ENCODE measurements around the gene SFTA2. TPM values are rescaled to one million over a fixed set of nuclear protein-coding genes. Genes with fewer than 3 reads are reported as not detected.

Gene SFTA2
- total RNA-seq, 1 experiment from 2014 or later, result not detected

DNA sequence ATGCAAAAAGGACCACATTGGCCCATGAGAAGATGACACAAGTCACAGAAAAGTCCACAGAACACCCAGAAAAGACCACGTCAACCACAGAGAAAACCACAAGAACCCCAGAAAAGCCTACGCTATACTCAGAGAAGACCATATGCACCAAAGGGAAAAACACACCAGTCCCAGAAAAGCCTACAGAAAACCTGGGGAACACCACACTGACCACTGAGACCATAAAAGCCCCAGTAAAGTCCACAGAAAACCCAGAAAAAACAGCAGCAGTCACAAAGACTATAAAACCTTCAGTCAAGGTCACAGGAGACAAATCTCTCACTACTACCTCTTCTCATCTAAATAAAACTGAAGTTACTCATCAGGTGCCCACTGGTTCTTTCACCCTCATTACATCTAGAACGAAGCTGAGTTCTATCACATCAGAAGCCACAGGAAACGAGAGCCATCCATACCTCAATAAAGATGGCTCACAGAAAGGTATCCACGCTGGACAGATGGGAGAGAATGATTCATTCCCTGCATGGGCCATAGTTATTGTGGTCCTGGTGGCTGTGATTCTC is 20.0 kb upstream of the SFTA2 start:
- no TSS peak for BruUV-seq (replicated peaks)
- CTCF ChIA-PET, result no interaction called here
- DNase-seq (ENCODE audit: low spot score), result no peak
- no peaks in the 10 kb centered on the region for H3K27me3 ChIP-seq (replicated peaks; ENCODE audit: insufficient read depth, low read depth, low read length, poor library complexity)
- no peaks in the 10 kb centered on the region for H3K9me3 ChIP-seq (ENCODE audit: low read depth, low read length, poor library complexity, severe bottlenecking)
- intact Hi-C loops (cut with micrococcal nuclease; ENCODE audit: unreplicated experiment), result no loop called here
- no peaks in the 10 kb centered on the region for H3K36me3 ChIP-seq (ENCODE audit: insufficient read depth, low read length, poor library complexity, severe bottlenecking)
- H3K27ac ChIP-seq (ENCODE audit: low read depth, low read length, poor library complexity, severe bottlenecking), result no peak overlapping the region
- H3K4me1 ChIP-seq (ENCODE audit: insufficient read depth, low read length, poor library complexity, severe bottlenecking), result peaks cover 30% of the 10 kb centered on the region
- no peak overlapping the region for H3K4me3 ChIP-seq (ENCODE audit: low read depth, low read length, poor library complexity, severe bottlenecking)
- POLR2A ChIA-PET (ENCODE audit: low non-redundant PET), result no interaction called here
- no peak for TF ChIP-seq EZH2 (IDR thresholded peaks at IDR 0.05; ENCODE audit: borderline replicate concordance, low read depth, low read length, poor library complexity, severe bottlenecking)

DNA sequence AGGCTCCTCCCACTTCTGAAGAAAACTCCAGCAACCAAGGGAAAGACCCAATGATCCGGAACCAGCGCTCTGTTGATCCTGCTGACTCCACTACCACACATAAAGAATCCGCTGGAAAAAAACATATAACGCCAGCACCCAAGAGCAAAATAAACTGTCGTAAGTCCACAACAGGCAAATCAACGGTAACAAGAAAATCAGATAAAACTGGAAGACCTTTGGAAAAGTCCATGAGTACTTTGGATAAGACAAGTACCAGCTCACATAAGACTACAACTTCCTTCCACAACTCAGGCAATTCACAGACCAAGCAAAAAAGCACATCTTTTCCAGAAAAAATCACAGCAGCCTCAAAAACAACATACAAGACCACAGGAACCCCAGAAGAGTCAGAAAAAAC is 16.8 kb upstream of the SFTA2 start:
- no peak for DNase-seq (ENCODE audit: low spot score)
- intact Hi-C loops (cut with micrococcal nuclease; ENCODE audit: unreplicated experiment), result no loop called here
- POLR2A ChIA-PET (ENCODE audit: low non-redundant PET), result no interaction called here

DNA sequence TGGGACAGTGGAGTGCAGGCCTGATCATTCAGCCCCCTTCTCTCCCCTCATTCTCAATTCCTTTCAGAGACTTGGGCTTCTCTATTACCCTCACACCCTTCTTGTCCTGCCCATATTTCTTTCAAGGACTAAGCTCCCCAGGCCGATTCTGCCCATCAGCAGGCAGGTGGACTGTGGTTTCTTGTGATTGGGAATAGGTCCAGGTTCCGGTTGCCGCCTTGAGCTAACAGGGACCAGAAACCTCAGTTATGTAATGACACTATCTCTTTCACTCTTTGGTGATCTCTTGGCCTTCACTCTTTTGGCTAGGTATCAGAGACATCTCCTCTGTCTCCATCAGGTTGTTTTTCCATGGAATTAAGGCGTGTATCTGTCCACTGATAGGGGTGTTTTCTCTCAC is 15.3 kb upstream of the SFTA2 start:
- no peak overlapping the region for H3K4me3 ChIP-seq (ENCODE audit: low read depth, low read length, poor library complexity, severe bottlenecking)
- POLR2A ChIA-PET (ENCODE audit: low non-redundant PET), result no interaction called here
- intact Hi-C loops (cut with micrococcal nuclease; ENCODE audit: unreplicated experiment), result no loop called here
- H3K9me3 ChIP-seq (ENCODE audit: low read depth, low read length, poor library complexity, severe bottlenecking), result no peaks in the 10 kb centered on the region
- CTCF ChIA-PET, result no interaction called here
- H3K36me3 ChIP-seq (ENCODE audit: insufficient read depth, low read length, poor library complexity, severe bottlenecking), result no peaks in the 10 kb centered on the region
- TF ChIP-seq, protein P1, sequence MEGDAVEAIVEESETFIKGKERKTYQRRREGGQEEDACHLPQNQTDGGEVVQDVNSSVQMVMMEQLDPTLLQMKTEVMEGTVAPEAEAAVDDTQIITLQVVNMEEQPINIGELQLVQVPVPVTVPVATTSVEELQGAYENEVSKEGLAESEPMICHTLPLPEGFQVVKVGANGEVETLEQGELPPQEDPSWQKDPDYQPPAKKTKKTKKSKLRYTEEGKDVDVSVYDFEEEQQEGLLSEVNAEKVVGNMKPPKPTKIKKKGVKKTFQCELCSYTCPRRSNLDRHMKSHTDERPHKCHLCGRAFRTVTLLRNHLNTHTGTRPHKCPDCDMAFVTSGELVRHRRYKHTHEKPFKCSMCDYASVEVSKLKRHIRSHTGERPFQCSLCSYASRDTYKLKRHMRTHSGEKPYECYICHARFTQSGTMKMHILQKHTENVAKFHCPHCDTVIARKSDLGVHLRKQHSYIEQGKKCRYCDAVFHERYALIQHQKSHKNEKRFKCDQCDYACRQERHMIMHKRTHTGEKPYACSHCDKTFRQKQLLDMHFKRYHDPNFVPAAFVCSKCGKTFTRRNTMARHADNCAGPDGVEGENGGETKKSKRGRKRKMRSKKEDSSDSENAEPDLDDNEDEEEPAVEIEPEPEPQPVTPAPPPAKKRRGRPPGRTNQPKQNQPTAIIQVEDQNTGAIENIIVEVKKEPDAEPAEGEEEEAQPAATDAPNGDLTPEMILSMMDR (conservative IDR thresholded peaks at IDR 0.05; ENCODE audit: low read depth, low read length), result no peak
- TF ChIP-seq EZH2 (IDR thresholded peaks at IDR 0.05; ENCODE audit: borderline replicate concordance, low read depth, low read length, poor library complexity, severe bottlenecking), result no peak
- no peak for DNase-seq (ENCODE audit: low spot score)
- H3K27me3 ChIP-seq (replicated peaks; ENCODE audit: insufficient read depth, low read depth, low read length, poor library complexity), result no peaks in the 10 kb centered on the region
- no peak overlapping the region for H3K27ac ChIP-seq (ENCODE audit: low read depth, low read length, poor library complexity, severe bottlenecking)
- H3K4me1 ChIP-seq (ENCODE audit: insufficient read depth, low read length, poor library complexity, severe bottlenecking), result peaks cover 10% of the 10 kb centered on the region
- no TSS peak for BruUV-seq (replicated peaks)

More for the DNA sequence above, 16.8 kb upstream of the SFTA2 start:
- no peak overlapping the region for H3K4me3 ChIP-seq (ENCODE audit: low read depth, low read length, poor library complexity, severe bottlenecking)
- H3K4me1 ChIP-seq (ENCODE audit: insufficient read depth, low read length, poor library complexity, severe bottlenecking), result peaks cover 1% of the 10 kb centered on the region
- H3K36me3 ChIP-seq (ENCODE audit: insufficient read depth, low read length, poor library complexity, severe bottlenecking), result no peaks in the 10 kb centered on the region
- no peaks in the 10 kb centered on the region for H3K9me3 ChIP-seq (ENCODE audit: low read depth, low read length, poor library complexity, severe bottlenecking)
- TF ChIP-seq, protein P1 (conservative IDR thresholded peaks at IDR 0.05; ENCODE audit: low read depth, low read length), result no peak
- no peak for TF ChIP-seq EZH2 (IDR thresholded peaks at IDR 0.05; ENCODE audit: borderline replicate concordance, low read depth, low read length, poor library complexity, severe bottlenecking)
- BruUV-seq (replicated peaks), result no TSS peak
- H3K27ac ChIP-seq (ENCODE audit: low read depth, low read length, poor library complexity, severe bottlenecking), result no peak overlapping the region
- no peaks in the 10 kb centered on the region for H3K27me3 ChIP-seq (replicated peaks; ENCODE audit: insufficient read depth, low read depth, low read length, poor library complexity)
- CTCF ChIA-PET, result no interaction called here

DNA sequence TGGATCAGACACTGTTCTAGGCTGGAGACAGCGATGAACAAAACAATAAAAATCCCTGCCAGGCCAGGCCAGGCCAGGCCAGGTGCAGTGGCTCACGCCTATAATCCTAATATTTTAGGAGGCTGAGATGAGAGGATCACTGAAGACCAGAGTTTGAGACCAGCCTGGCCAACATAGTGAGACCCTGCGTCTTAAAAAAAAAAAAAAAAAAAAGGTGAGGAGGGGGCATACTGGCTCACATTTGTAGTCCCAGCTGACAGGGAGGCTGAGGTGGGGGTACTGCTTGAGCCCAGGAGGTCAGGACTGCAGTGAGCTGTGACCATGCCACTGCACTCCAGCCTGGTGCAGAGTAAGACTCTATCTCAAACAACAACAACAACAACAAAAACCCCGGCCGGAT is 13.3 kb upstream of the SFTA2 start:
- Histone ChIP-seq H3K4me3 (ENCODE audit: low read depth, low read length, poor library complexity, severe bottlenecking) (no peak overlapping the region), H3K27me3 (replicated peaks; ENCODE audit: insufficient read depth, low read depth, low read length, poor library complexity) (no peaks in the 10 kb centered on the region), H3K27ac (ENCODE audit: low read depth, low read length, poor library complexity, severe bottlenecking) (no peak overlapping the region), H3K36me3 (ENCODE audit: insufficient read depth, low read length, poor library complexity, severe bottlenecking) (no peaks in the 10 kb centered on the region), H3K4me1 (ENCODE audit: insufficient read depth, low read length, poor library complexity, severe bottlenecking) (peaks cover 15% of the 10 kb centered on the region), H3K9me3 (ENCODE audit: low read depth, low read length, poor library complexity, severe bottlenecking) (no peaks in the 10 kb centered on the region)
- no peak for DNase-seq (ENCODE audit: low spot score)
- CTCF ChIA-PET, result no interaction called here
- TF ChIP-seq EZH2 (IDR thresholded peaks at IDR 0.05; ENCODE audit: borderline replicate concordance, low read depth, low read length, poor library complexity, severe bottlenecking), result no peak
- TF ChIP-seq, protein P1 (conservative IDR thresholded peaks at IDR 0.05; ENCODE audit: low read depth, low read length), result no peak
- POLR2A ChIA-PET (ENCODE audit: low non-redundant PET), result no interaction called here
- BruUV-seq (replicated peaks), result no TSS peak
- intact Hi-C loops (cut with micrococcal nuclease; ENCODE audit: unreplicated experiment), result no loop called here

All from A673 (cell line).